ENCODE measurements around the gene ZNF543. TPM values are rescaled to one million over a fixed set of nuclear protein-coding genes. Genes with fewer than 3 reads are reported as not detected.

The ZNF543 gene
- total and polyA plus RNA-seq, 2 of the 8 experiments (the other 6 are each of a cell fraction or from before 2014, with no cell fraction given), result 1.8 to 9.0 TPM

DNA sequence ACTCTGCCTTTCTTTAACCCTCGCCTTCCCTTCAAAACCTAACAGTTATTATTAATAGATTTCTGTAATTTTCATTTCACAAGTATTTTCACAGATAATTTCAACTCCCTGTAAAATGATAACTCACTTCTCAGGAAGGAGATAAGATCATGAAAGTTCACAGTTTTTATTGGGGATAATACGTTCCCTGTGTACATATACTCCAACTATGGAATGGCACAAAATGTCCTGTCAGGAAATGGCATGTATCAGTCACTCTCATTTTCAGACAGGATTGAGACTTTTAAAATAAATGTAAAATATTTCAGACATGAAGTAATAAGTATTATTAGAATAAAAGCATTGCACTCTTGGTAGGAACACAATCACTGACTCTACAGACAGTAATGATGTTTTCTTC lies 42.1 kb downstream of the ZNF543 start (continued):
- TF ChIP-seq, protein P1, sequence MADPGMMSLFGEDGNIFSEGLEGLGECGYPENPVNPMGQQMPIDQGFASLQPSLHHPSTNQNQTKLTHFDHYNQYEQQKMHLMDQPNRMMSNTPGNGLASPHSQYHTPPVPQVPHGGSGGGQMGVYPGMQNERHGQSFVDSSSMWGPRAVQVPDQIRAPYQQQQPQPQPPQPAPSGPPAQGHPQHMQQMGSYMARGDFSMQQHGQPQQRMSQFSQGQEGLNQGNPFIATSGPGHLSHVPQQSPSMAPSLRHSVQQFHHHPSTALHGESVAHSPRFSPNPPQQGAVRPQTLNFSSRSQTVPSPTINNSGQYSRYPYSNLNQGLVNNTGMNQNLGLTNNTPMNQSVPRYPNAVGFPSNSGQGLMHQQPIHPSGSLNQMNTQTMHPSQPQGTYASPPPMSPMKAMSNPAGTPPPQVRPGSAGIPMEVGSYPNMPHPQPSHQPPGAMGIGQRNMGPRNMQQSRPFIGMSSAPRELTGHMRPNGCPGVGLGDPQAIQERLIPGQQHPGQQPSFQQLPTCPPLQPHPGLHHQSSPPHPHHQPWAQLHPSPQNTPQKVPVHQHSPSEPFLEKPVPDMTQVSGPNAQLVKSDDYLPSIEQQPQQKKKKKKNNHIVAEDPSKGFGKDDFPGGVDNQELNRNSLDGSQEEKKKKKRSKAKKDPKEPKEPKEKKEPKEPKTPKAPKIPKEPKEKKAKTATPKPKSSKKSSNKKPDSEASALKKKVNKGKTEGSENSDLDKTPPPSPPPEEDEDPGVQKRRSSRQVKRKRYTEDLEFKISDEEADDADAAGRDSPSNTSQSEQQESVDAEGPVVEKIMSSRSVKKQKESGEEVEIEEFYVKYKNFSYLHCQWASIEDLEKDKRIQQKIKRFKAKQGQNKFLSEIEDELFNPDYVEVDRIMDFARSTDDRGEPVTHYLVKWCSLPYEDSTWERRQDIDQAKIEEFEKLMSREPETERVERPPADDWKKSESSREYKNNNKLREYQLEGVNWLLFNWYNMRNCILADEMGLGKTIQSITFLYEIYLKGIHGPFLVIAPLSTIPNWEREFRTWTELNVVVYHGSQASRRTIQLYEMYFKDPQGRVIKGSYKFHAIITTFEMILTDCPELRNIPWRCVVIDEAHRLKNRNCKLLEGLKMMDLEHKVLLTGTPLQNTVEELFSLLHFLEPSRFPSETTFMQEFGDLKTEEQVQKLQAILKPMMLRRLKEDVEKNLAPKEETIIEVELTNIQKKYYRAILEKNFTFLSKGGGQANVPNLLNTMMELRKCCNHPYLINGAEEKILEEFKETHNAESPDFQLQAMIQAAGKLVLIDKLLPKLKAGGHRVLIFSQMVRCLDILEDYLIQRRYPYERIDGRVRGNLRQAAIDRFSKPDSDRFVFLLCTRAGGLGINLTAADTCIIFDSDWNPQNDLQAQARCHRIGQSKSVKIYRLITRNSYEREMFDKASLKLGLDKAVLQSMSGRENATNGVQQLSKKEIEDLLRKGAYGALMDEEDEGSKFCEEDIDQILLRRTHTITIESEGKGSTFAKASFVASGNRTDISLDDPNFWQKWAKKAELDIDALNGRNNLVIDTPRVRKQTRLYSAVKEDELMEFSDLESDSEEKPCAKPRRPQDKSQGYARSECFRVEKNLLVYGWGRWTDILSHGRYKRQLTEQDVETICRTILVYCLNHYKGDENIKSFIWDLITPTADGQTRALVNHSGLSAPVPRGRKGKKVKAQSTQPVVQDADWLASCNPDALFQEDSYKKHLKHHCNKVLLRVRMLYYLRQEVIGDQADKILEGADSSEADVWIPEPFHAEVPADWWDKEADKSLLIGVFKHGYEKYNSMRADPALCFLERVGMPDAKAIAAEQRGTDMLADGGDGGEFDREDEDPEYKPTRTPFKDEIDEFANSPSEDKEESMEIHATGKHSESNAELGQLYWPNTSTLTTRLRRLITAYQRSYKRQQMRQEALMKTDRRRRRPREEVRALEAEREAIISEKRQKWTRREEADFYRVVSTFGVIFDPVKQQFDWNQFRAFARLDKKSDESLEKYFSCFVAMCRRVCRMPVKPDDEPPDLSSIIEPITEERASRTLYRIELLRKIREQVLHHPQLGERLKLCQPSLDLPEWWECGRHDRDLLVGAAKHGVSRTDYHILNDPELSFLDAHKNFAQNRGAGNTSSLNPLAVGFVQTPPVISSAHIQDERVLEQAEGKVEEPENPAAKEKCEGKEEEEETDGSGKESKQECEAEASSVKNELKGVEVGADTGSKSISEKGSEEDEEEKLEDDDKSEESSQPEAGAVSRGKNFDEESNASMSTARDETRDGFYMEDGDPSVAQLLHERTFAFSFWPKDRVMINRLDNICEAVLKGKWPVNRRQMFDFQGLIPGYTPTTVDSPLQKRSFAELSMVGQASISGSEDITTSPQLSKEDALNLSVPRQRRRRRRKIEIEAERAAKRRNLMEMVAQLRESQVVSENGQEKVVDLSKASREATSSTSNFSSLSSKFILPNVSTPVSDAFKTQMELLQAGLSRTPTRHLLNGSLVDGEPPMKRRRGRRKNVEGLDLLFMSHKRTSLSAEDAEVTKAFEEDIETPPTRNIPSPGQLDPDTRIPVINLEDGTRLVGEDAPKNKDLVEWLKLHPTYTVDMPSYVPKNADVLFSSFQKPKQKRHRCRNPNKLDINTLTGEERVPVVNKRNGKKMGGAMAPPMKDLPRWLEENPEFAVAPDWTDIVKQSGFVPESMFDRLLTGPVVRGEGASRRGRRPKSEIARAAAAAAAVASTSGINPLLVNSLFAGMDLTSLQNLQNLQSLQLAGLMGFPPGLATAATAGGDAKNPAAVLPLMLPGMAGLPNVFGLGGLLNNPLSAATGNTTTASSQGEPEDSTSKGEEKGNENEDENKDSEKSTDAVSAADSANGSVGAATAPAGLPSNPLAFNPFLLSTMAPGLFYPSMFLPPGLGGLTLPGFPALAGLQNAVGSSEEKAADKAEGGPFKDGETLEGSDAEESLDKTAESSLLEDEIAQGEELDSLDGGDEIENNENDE (IDR thresholded peaks at IDR 0.05; ENCODE audit: insufficient replicate concordance, low read length), result no peak
- TF ChIP-seq SP1 (IDR thresholded peaks at IDR 0.05; ENCODE audit: low read depth, low read length) (no peak), TAF7 (optimal IDR thresholded peaks at IDR 0.05; ENCODE audit: borderline replicate concordance, low read depth, low read length) (no peak), EGR1 (IDR thresholded peaks at IDR 0.05; ENCODE audit: borderline replicate concordance, low read depth, low read length) (no peak), FOSL1 (IDR thresholded peaks at IDR 0.05; ENCODE audit: insufficient read depth, low read depth, low read length) (no peak), NANOG (IDR thresholded peaks at IDR 0.05; ENCODE audit: insufficient read depth, low read depth, low read length, poor library complexity, severe bottlenecking) (no peak), GABPA (IDR thresholded peaks at IDR 0.05; ENCODE audit: borderline replicate concordance, insufficient read depth, low read length) (no peak)

All from H1 (cell line).